Adrenal gland (tissue), 5 donors: ENCODE results near the gene NECAB2.

Experiments used
- CTCF ChIP-seq, 6 experiments: fragments of 450-650 bp in 4 of 6; fragments of 200-600 bp in 2 of 6; sonication (generic) in 1 of 6; IDR thresholded peaks; 1 replicate in 5 of 6; 2 replicates in 1 of 6; pipeline versions ENCODE4 v1.5.1 to v1.8.0; 2016 to 2021; ENCODE audit warnings: antibody characterized with exemption in 6 of 6, mild to moderate bottlenecking in 2 of 6, moderate library complexity in 1 of 6
- POLR2A ChIP-seq, 2 donors: fragments of 450-650 bp; IDR thresholded peaks; one replicate each; pipeline ENCODE4 v1.6.1; 2017; ENCODE audit warnings: antibody characterized with exemption in 2 of 2, mild to moderate bottlenecking in 2 of 2, moderate library complexity in 1 of 2
- donor health status: DM: no; HTN: no; CAD: no.

GRCh38 chr16:83967091-83967490 is 953 bp upstream of the NECAB2 start:
- TF ChIP-seq CTCF (IDR thresholded peaks at IDR 0.05) = no peak
- no peak for TF ChIP-seq POLR2A (IDR thresholded peaks at IDR 0.05)
